Smooth muscle cell (in vitro differentiated cells): ENCODE measurements around the gene GPC6. TPM values are rescaled to one million over a fixed set of nuclear protein-coding genes. Genes with fewer than 3 reads are reported as not detected.

Source experiments
- DNase-seq: peaks from one replicate; lab custom pipeline; 2025; ENCODE audit not compliant: unreplicated experiment; lab: John Stamatoyannopoulos, UW
- H2AFZ ChIP-seq: fragments of 200-600 bp; sonication (generic); 2 replicates; pipeline ENCODE4 v1.6.0; 2016; ENCODE audit warnings: antibody characterized with exemption, low read depth, mild to moderate bottlenecking
- H3F3A ChIP-seq: fragments of 200-600 bp; sonication (generic); 2 replicates; pipeline ENCODE4 v1.6.0; 2017; ENCODE audit warnings: antibody characterized with exemption, low read depth
- H3K27ac ChIP-seq: fragments of 200-600 bp; sonication (generic); 2 replicates; pipeline ENCODE4 v1.5.1; 2016; ENCODE audit warnings: low read depth, mild to moderate bottlenecking
- H3K27me3 ChIP-seq: fragments of 200-600 bp; sonication (generic); 2 replicates; pipeline ENCODE4 v1.6.1; 2016; ENCODE audit warnings: low read depth, mild to moderate bottlenecking
- H3K36me3 ChIP-seq: fragments of 200-600 bp; sonication (generic); 2 replicates; pipeline ENCODE4 v1.5.1; 2016; ENCODE audit warnings: low read depth
- H3K4me1 ChIP-seq: fragments of 200-600 bp; sonication (generic); 2 replicates; pipeline ENCODE4 v1.5.1; 2016; ENCODE audit warnings: low read depth
- H3K4me2 ChIP-seq: fragments of 200-600 bp; sonication (generic); 2 replicates; pipeline ENCODE4 v1.6.0; 2016; ENCODE audit warnings: mild to moderate bottlenecking
- H3K4me3 ChIP-seq: fragments of 200-600 bp; sonication (generic); 2 replicates; pipeline ENCODE4 v1.5.1; 2016; ENCODE audit warnings: mild to moderate bottlenecking
- H3K79me2 ChIP-seq: fragments of 200-600 bp; sonication (generic); 2 replicates; pipeline ENCODE4 v1.6.0; 2016; ENCODE audit warnings: low read depth, mild to moderate bottlenecking
- H3K9ac ChIP-seq: fragments of 200-600 bp; sonication (generic); 2 replicates; pipeline ENCODE4 v1.6.0; 2016; ENCODE audit warnings: low read depth
- H3K9me3 ChIP-seq: fragments of 200-600 bp; sonication (generic); replicated peaks from 2 replicates; pipeline ENCODE4 v1.5.1; 2016; ENCODE audit warnings: low read depth
- H4K20me1 ChIP-seq: fragments of 200-600 bp; sonication (generic); 2 replicates; pipeline ENCODE4 v1.6.0; 2016; ENCODE audit warnings: low read depth
- WGBS: methylation state at CpG from one replicate; pipeline ENCODE4 v1.1.7; 2016; ENCODE audit warnings: low lambda C conversion rate; 5-methylcytosine and 5-hydroxymethylcytosine counted together
- polyA plus RNA-seq: library from polyadenylated mRNA; unstranded; fragments of >200 nt; fragmentation: Nextera tagmentation; extraction: Ambion mirVana; gene quantifications from 2 replicates; pipeline ENCODE4 v1.2.1, GENCODE V29; 2016
- total RNA-seq: library from RNA; depleted of rRNA; stranded (reverse); fragments of >200 nt; gene quantifications from 2 replicates; pipeline ENCODE4 v1.2.3, GENCODE V29; 2014
- TF ChIP-seq, protein P1 (sequence below): fragments of 200-600 bp; sonication (generic); IDR thresholded peaks from 2 replicates; pipeline ENCODE4 v1.5.1; 2017; ENCODE audit warnings: borderline replicate concordance, mild to moderate bottlenecking, antibody characterized with exemption; ENCODE audit not compliant: insufficient read depth, poor library complexity, severe bottlenecking

Gene GPC6
- total and polyA plus RNA-seq, 2 experiments from 2014 or later: 19.7 to 68.5 TPM

DNA sequence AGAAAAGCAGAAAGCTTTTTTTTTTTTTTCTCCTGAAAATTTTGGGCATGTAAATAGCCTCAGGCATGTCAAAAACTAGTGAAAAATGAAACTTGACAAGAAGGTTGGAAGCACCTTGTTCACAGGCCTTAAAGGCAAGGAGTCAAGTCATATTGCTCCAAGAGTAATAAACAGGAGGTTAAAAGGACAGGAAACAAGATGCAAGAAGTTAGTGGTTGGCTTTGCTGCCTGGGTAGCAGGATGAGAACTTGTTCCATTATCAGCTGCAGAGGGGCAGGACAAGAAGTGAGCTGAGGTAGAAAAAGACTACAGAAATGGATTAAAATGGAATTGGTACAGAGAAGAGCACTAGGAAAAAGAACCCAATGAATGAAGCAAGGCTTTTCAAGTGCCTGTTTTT is 1010.3 kb downstream of the GPC6 start:
- Histone ChIP-seq H3K79me2 (no peaks in the 10 kb centered on the region), H3K27ac (no peak overlapping the region), H4K20me1 (no peaks in the 10 kb centered on the region), H3K9ac (no peak overlapping the region), H3F3A (no peaks in the 10 kb centered on the region), H3K4me3 (no peak overlapping the region), H3K4me1 (peaks cover 6% of the 10 kb centered on the region), H3K27me3 (no peaks in the 10 kb centered on the region), H3K4me2 (no peak overlapping the region), H3K36me3 (no peaks in the 10 kb centered on the region), H3K9me3 (no peaks in the 10 kb centered on the region), H2AFZ (no peak overlapping the region)
- DNase-seq: no peak
- TF ChIP-seq, protein P1, sequence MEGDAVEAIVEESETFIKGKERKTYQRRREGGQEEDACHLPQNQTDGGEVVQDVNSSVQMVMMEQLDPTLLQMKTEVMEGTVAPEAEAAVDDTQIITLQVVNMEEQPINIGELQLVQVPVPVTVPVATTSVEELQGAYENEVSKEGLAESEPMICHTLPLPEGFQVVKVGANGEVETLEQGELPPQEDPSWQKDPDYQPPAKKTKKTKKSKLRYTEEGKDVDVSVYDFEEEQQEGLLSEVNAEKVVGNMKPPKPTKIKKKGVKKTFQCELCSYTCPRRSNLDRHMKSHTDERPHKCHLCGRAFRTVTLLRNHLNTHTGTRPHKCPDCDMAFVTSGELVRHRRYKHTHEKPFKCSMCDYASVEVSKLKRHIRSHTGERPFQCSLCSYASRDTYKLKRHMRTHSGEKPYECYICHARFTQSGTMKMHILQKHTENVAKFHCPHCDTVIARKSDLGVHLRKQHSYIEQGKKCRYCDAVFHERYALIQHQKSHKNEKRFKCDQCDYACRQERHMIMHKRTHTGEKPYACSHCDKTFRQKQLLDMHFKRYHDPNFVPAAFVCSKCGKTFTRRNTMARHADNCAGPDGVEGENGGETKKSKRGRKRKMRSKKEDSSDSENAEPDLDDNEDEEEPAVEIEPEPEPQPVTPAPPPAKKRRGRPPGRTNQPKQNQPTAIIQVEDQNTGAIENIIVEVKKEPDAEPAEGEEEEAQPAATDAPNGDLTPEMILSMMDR: no peak

DNA sequence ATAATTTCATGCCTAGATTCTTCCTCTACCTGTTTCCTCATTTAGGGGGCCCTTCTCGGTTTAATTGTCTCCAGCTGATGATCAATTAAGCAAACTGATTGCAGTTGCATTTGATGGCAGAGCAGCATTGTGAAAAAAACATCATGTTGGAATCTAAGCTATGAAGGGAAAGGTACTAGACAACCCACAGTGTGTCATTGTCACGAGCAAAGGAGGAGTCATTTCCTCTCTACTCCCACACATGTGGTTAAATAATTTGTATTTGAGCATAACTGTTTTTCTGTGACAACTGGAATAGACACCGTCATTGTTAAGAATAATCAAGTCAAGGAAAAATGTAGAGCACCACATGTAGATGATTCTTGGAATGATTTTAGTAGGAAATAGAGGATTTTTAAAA is 1012.5 kb downstream of the GPC6 start:
- peak overlapping the region; percentile 26 for H3K9ac ChIP-seq
- TF ChIP-seq, protein P1: no peak
- peak overlapping the region; percentile 19 for H3K4me2 ChIP-seq
- peak overlapping the region; percentile 37 for H3K27ac ChIP-seq
- no peaks in the 10 kb centered on the region for H3K79me2 ChIP-seq
- DNase-seq: no peak
- no peaks in the 10 kb centered on the region for H3K4me1 ChIP-seq
- 36% methylated on average over 3 of the region's 3 CpGs for WGBS
- no peak overlapping the region for H2AFZ ChIP-seq
- H3K36me3 ChIP-seq: no peaks in the 10 kb centered on the region
- no peaks in the 10 kb centered on the region for H3K9me3 ChIP-seq
- no peaks in the 10 kb centered on the region for H3F3A ChIP-seq
- no peaks in the 10 kb centered on the region for H4K20me1 ChIP-seq
- no peak overlapping the region for H3K4me3 ChIP-seq
- no peaks in the 10 kb centered on the region for H3K27me3 ChIP-seq

DNA sequence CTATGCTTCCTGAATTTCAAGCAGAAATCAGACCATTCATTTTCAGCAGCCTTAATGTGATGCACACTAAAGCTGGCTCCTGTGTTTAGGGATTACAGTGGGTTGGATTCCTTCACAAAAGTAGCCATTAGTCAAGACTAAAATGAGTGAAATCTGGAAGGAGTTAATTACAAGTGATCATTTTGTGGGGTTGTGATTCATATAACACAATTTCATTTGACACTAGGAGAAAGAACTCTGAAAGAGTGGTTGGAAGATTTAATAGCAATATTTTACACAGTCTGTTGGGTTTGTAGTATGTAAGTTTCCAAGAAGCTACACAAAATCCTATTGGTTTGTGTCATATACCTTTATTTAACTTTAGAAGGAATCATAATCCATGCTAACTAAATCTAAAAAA is 1015.9 kb downstream of the GPC6 start:
- no peak overlapping the region for H3K9ac ChIP-seq

DNA sequence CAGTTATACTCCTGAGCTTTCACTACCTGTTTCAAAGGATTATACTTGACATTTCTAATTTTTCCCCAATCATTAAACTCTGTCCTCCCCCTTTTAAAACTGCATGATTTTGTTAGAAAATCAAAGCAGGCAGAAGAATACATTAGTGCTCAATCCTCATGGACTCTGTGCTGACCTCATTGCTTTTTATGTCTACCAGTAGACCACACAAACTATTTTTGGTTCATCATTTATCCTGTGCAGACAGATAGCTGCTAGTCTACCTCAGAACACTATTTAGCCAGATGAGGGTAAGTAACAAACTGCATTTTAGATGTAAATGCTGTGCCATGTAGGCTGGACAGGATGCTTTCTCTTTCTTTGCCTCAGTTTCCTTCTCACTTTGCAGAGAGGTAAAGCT is 1016.9 kb downstream of the GPC6 start:
- Histone ChIP-seq H3K4me3 (no peak overlapping the region), H3K36me3 (peaks cover 4% of the 10 kb centered on the region), H4K20me1 (no peaks in the 10 kb centered on the region), H3K9ac (no peak overlapping the region), H3K4me1 (no peaks in the 10 kb centered on the region), H3K9me3 (peaks cover 7% of the 10 kb centered on the region), H2AFZ (no peak overlapping the region), H3K79me2 (peaks cover 3% of the 10 kb centered on the region), H3K27me3 (no peaks in the 10 kb centered on the region), H3F3A (no peaks in the 10 kb centered on the region), H3K4me2 (peak overlapping the region; percentile 29), H3K27ac (no peak overlapping the region)
- TF ChIP-seq, protein P1: no peak
- no peak for DNase-seq

More for the DNA sequence above, 1015.9 kb downstream of the GPC6 start:
- H3K9me3 ChIP-seq: peaks cover 7% of the 10 kb centered on the region
- H3K27me3 ChIP-seq: no peaks in the 10 kb centered on the region
- H4K20me1 ChIP-seq: no peaks in the 10 kb centered on the region
- H3K36me3 ChIP-seq: peaks cover 4% of the 10 kb centered on the region
- H3K4me1 ChIP-seq: no peaks in the 10 kb centered on the region
- H3K4me2 ChIP-seq: no peak overlapping the region
- H2AFZ ChIP-seq: no peak overlapping the region
- H3K27ac ChIP-seq: no peak overlapping the region
- TF ChIP-seq, protein P1: no peak
- H3K4me3 ChIP-seq: no peak overlapping the region
- H3K79me2 ChIP-seq: peaks cover 3% of the 10 kb centered on the region
- no peaks in the 10 kb centered on the region for H3F3A ChIP-seq
- no peak for DNase-seq
